ENCODE data around the gene TRNAU1AP.

- TF ChIP-seq POLR2AphosphoS5 (IDR thresholded peaks at IDR 0.05; ENCODE audit: low read length): no peak
- no peak for TF ChIP-seq TCF7 (IDR thresholded peaks at IDR 0.05; ENCODE audit: borderline replicate concordance)
- TF ChIP-seq RAD21 (IDR thresholded peaks at IDR 0.05; ENCODE audit: insufficient read depth, low read depth, low read length): no peak
- no peak for TF ChIP-seq ZBTB4 (CRISPR knock-in tag; IDR thresholded peaks at IDR 0.05)
- TF ChIP-seq GABPA (IDR thresholded peaks at IDR 0.05; ENCODE audit: low read depth): no peak
- TF ChIP-seq, protein P1, sequence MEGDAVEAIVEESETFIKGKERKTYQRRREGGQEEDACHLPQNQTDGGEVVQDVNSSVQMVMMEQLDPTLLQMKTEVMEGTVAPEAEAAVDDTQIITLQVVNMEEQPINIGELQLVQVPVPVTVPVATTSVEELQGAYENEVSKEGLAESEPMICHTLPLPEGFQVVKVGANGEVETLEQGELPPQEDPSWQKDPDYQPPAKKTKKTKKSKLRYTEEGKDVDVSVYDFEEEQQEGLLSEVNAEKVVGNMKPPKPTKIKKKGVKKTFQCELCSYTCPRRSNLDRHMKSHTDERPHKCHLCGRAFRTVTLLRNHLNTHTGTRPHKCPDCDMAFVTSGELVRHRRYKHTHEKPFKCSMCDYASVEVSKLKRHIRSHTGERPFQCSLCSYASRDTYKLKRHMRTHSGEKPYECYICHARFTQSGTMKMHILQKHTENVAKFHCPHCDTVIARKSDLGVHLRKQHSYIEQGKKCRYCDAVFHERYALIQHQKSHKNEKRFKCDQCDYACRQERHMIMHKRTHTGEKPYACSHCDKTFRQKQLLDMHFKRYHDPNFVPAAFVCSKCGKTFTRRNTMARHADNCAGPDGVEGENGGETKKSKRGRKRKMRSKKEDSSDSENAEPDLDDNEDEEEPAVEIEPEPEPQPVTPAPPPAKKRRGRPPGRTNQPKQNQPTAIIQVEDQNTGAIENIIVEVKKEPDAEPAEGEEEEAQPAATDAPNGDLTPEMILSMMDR (IDR thresholded peaks at IDR 0.05 in 2 of 3, conservative IDR thresholded peaks at IDR 0.05 in 1 of 3; ENCODE audit: control insufficient read depth in 2 of 3, extremely low read depth in 1 of 3, insufficient read depth in 1 of 3, low read depth in 3 of 3, low read length in 3 of 3): no peak
- TF ChIP-seq, protein P2, sequence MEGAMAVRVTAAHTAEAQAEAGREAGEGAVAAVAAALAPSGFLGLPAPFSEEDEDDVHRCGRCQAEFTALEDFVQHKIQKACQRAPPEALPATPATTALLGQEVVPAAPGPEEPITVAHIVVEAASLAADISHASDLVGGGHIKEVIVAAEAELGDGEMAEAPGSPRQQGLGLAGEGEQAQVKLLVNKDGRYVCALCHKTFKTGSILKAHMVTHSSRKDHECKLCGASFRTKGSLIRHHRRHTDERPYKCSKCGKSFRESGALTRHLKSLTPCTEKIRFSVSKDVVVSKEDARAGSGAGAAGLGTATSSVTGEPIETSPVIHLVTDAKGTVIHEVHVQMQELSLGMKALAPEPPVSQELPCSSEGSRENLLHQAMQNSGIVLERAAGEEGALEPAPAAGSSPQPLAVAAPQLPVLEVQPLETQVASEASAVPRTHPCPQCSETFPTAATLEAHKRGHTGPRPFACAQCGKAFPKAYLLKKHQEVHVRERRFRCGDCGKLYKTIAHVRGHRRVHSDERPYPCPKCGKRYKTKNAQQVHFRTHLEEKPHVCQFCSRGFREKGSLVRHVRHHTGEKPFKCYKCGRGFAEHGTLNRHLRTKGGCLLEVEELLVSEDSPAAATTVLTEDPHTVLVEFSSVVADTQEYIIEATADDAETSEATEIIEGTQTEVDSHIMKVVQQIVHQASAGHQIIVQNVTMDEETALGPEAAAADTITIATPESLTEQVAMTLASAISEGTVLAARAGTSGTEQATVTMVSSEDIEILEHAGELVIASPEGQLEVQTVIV (IDR thresholded peaks at IDR 0.05; ENCODE audit: borderline replicate concordance, partially characterized antibody): no peak
Observed at GRCh38 chr1:28526886-28527285, 26.0 kb upstream of the TRNAU1AP start.

All from GM12878 (cell line).